ENCODE results near the gene CACNA1S.

Gene CACNA1S

GRCh38 chr1:201009962-201010645 lies 102.1 kb downstream of the CACNA1S start:
- DNase-seq: no peak

DNA sequence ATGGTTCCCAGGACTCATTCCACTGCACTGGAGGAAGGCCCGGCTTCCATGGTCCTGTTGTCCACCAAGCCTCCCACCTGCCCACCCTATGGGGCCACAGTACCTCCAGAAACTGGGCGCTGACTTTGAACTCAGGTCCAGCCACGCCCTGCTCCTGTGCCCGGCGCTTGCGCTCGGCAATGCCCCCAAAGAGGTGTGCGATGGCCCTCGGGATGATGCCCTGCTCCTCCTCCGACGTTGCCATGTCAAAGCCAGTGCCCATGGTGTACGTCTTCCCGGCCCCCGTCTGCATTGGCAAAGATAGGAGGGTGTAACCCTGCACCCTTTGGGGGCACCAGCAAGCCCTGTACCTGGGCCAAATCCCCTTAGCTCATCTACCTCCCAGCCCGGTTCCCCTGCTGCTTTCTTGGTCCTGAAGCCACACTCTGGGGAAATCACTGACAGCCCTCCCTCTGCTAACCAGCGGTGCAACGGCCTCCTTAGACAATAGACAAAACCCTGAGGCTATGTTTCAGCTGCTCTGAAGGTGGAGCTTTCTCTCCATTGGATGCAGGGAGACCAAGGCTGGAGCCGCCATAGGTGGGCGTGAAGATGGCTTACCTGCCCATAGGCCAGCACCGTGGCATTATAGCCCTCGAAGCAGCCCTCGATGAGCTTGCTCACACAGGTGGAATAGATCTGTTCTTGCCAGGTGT lies 103.4 kb downstream of the CACNA1S start:
- no peak for DNase-seq

DNA sequence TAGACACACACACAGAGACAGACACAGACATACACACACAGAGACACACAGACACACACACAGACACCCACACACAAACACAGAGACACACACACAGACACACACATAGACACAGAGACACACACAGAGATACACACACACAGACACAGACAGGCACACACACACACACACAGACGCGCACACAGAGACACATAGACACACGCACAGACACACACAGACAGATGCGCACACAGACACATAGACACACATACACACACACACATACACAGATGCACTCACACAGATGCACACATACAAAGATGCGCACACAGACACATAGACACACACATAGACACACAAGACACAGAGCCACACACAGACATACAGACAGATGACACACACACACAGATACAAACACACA lies 104.7 kb downstream of the CACNA1S start:
- no peak for DNase-seq

DNA sequence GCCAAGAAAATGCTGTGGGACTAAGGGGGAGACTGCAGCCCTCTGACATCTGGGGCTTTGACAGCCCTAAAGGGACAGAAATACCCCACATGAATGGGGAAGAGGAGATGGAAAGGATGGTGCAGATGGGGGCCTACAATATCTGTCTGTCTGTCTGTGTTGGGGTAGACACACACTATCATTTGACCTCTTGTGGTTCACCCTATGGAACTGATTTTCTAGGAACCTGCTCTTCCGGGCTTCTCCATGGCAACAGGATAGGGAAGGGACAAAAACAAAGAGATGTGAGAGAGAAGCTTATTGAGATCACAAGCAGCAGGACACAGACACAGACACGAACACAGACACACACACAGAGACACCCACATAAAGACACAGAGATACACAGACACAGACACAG lies 105.8 kb downstream of the CACNA1S start:
- DNase-seq: no peak

DNA sequence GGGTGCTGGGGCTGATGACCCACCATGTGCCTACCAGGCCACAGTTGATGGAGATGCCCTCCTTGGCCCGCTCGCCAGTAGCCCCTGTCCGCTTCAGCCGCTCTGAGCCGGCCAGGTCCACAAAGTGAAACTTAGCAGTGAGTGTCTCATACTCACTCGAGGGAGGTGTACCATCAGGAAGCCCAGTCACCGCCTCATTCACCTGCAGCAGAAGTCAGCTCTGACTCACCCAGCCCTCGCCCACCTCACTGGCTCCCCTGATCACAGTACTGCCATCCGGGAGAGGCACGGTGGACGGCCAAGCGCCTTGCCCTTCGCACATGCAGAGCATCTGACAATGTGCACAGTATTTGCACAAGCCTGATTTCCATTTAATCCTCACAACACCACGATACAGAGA lies 107.5 kb downstream of the CACNA1S start:
- DNase-seq: no peak

GRCh38 chr1:201004154-201004553 lies 108.1 kb downstream of the CACNA1S start:
- DNase-seq: no peak

DNA sequence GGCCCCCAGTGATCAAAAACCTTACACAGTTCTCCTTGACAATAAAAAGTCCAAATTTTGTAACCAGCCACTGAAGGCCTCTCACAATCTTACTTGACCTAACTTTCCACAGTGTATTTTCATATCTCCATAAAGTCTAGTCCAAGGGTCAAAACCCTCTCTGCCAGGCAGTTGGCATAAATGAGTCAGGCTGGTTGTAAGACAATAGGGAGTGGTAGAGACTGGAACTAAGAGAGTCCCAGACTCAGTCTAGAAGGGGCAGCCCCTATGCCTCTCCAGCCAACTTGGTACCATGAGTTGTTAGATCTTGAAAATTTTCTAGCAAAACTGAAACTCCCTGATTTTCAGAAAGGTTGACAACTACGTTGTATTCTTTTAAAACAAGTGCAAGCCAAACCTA lies 109.7 kb downstream of the CACNA1S start:
- DNase-seq: no peak

- DNase-seq: no peak
Observed at GRCh38 chr1:201001962-201002361, 110.3 kb downstream of the CACNA1S start.

GRCh38 chr1:201000391-201000790 lies 111.8 kb downstream of the CACNA1S start:
- DNase-seq: no peak

GRCh38 chr1:200999667-201000066 lies 112.6 kb downstream of the CACNA1S start:
- no peak for DNase-seq

DNA sequence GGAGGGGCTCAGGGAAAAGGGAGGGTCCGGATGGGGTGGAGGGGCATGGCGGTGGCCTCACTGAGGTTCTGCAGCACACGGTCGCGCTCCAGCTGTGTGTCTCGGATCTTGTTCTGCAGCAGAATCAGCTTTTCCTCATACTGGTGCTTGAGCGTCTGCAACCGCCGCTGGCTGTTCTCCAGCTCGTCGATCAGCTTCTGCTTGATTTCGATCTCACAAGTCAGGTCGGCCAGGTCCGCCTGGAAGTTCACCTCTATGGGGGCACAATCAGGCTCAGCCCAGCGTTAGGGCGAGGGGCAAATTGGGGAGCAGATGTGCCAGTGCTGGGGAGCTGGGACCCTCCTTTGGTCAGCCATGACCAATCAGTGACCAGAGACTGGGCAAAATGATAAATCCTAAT lies 113.9 kb downstream of the CACNA1S start:
- no peak for DNase-seq

GRCh38 chr1:200992382-200993048 lies 119.7 kb downstream of the CACNA1S start:
- DNase-seq: no peak

GRCh38 chr1:200991097-200991614 lies 121.1 kb downstream of the CACNA1S start:
- no peak for DNase-seq

DNA sequence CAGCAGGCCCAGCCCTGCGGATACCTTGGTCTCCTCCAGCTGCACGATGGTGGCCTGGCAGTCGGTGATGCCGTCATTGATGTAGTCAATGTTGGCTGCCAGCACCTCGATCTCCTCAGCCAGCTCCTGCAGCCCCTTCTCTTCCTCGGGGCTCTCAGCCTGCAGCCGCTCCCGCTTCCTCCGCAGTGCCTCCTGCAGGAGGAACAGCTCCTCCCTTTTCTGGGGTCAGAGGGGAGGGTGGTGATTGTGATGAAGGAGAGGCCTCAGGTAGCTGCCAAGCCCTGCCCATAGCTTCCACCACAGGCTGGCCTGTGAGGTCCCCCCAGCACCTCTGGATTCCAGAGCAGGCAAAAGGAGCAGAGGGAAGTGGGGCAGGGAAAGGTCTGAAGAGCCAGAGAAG lies 122.1 kb downstream of the CACNA1S start:
- DNase-seq: no peak

All from T-helper 1 cell (primary cell).